Activated naive CD4-positive, alpha-beta T cell treated with anti-CD3 and anti-CD28 coated beads, Interleukin-2, amount 50 U/mL, for 24 hours (primary cell): ENCODE data around the gene MGRN1.
A peak's percentile ranks its signal among the peaks of the same experiment; 100 is the strongest.
"Not testable (repeated sequence)": the region's sequence is repeated elsewhere in the genome, so short reads cannot be mapped to it uniquely, and the experiment has no call there.

Source experiments
- H3K27ac Mint-ChIP-seq: one replicate; pipeline ENCODE4 v1.8.0; 2021; ENCODE audit warnings: mild to moderate bottlenecking, mixed read lengths
- H3K27me3 Mint-ChIP-seq: one replicate; pipeline ENCODE4 v1.8.0; 2021; ENCODE audit warnings: mixed read lengths
- H3K36me3 Mint-ChIP-seq: one replicate; pipeline ENCODE4 v1.8.0; 2021; ENCODE audit warnings: mixed read lengths
- H3K4me1 Mint-ChIP-seq: one replicate; pipeline ENCODE4 v1.8.0; 2021; ENCODE audit warnings: mixed read lengths
- H3K4me3 Mint-ChIP-seq: one replicate; pipeline ENCODE4 v1.8.0; 2021; ENCODE audit warnings: mild to moderate bottlenecking, mixed read lengths
- H3K9me3 Mint-ChIP-seq: one replicate; pipeline ENCODE4 v1.8.0; 2021; ENCODE audit warnings: mixed read lengths

Gene MGRN1

GRCh38 chr16:4634768-4635167 is 10.1 kb downstream of the MGRN1 start:
- Mint-ChIP-seq H3K27ac (no peak overlapping the region), H3K27me3 (no peaks in the 10 kb centered on the region), H3K36me3 (peaks cover 6% of the 10 kb centered on the region), H3K9me3 (no peaks in the 10 kb centered on the region), H3K4me3 (no peak overlapping the region), H3K4me1 (peaks cover 21% of the 10 kb centered on the region)

GRCh38 chr16:4636196-4636595 is 11.6 kb downstream of the MGRN1 start:
- Mint-ChIP-seq H3K4me3 (no peak overlapping the region), H3K9me3 (no peaks in the 10 kb centered on the region), H3K4me1 (peaks cover 29% of the 10 kb centered on the region), H3K27me3 (no peaks in the 10 kb centered on the region), H3K27ac (no peak overlapping the region), H3K36me3 (peaks cover 3% of the 10 kb centered on the region)

GRCh38 chr16:4637501-4638166 is 13.0 kb downstream of the MGRN1 start:
- Mint-ChIP-seq H3K27me3 (no peaks in the 10 kb centered on the region), H3K9me3 (no peaks in the 10 kb centered on the region), H3K4me1 (peaks cover 26% of the 10 kb centered on the region), H3K4me3 (no peak overlapping the region), H3K27ac (peak overlapping the region; percentile 46), H3K36me3 (no peaks in the 10 kb centered on the region)

- H3K36me3 Mint-ChIP-seq, result no peaks in the 10 kb centered on the region
- no peaks in the 10 kb centered on the region for H3K27me3 Mint-ChIP-seq
- no peak overlapping the region for H3K4me3 Mint-ChIP-seq
- no peak overlapping the region for H3K27ac Mint-ChIP-seq
- H3K4me1 Mint-ChIP-seq, result peaks cover 22% of the 10 kb centered on the region
- H3K9me3 Mint-ChIP-seq, result no peaks in the 10 kb centered on the region
Observed at GRCh38 chr16:4639899-4640509, 15.4 kb downstream of the MGRN1 start.

- H3K4me1 Mint-ChIP-seq, result peaks cover 28% of the 10 kb centered on the region
- no peaks in the 10 kb centered on the region for H3K9me3 Mint-ChIP-seq
- H3K27ac Mint-ChIP-seq, result no peak overlapping the region
- H3K36me3 Mint-ChIP-seq, result no peaks in the 10 kb centered on the region
- H3K27me3 Mint-ChIP-seq, result no peaks in the 10 kb centered on the region
- H3K4me3 Mint-ChIP-seq, result peak overlapping the region; percentile 23
Observed at GRCh38 chr16:4640572-4641305, 16.1 kb downstream of the MGRN1 start.

- H3K4me1 Mint-ChIP-seq, result peaks cover 32% of the 10 kb centered on the region
- H3K9me3 Mint-ChIP-seq, result no peaks in the 10 kb centered on the region
- no peaks in the 10 kb centered on the region for H3K27me3 Mint-ChIP-seq
- H3K4me3 Mint-ChIP-seq, result peak overlapping the region; percentile 23
- peak overlapping the region; percentile 35 for H3K27ac Mint-ChIP-seq
- H3K36me3 Mint-ChIP-seq, result no peaks in the 10 kb centered on the region
Observed at GRCh38 chr16:4641306-4641687, 16.7 kb downstream of the MGRN1 start.

- no peak overlapping the region for H3K4me3 Mint-ChIP-seq
- H3K4me1 Mint-ChIP-seq, result peaks cover 37% of the 10 kb centered on the region
- no peak overlapping the region for H3K27ac Mint-ChIP-seq
- H3K36me3 Mint-ChIP-seq, result no peaks in the 10 kb centered on the region
- no peaks in the 10 kb centered on the region for H3K9me3 Mint-ChIP-seq
- H3K27me3 Mint-ChIP-seq, result no peaks in the 10 kb centered on the region
Observed at GRCh38 chr16:4641895-4642294, 17.3 kb downstream of the MGRN1 start.

- peaks cover 2% of the 10 kb centered on the region for H3K36me3 Mint-ChIP-seq
- H3K4me3 Mint-ChIP-seq, result no peak overlapping the region
- H3K27me3 Mint-ChIP-seq, result no peaks in the 10 kb centered on the region
- H3K27ac Mint-ChIP-seq, result peak overlapping the region; percentile 51
- H3K9me3 Mint-ChIP-seq, result no peaks in the 10 kb centered on the region
- peaks cover 41% of the 10 kb centered on the region for H3K4me1 Mint-ChIP-seq
Observed at GRCh38 chr16:4646773-4647643, 22.4 kb downstream of the MGRN1 start.

- Mint-ChIP-seq H3K4me3 (no peak overlapping the region), H3K27ac (peak overlapping the region; percentile 51), H3K36me3 (peaks cover 2% of the 10 kb centered on the region), H3K27me3 (no peaks in the 10 kb centered on the region), H3K4me1 (peaks cover 41% of the 10 kb centered on the region), H3K9me3 (no peaks in the 10 kb centered on the region)
Observed at GRCh38 chr16:4647644-4647980, 23.0 kb downstream of the MGRN1 start.

- peaks cover 4% of the 10 kb centered on the region for H3K36me3 Mint-ChIP-seq
- H3K4me1 Mint-ChIP-seq, result peaks cover 41% of the 10 kb centered on the region
- H3K27me3 Mint-ChIP-seq, result no peaks in the 10 kb centered on the region
- H3K27ac Mint-ChIP-seq, result no peak overlapping the region
- H3K4me3 Mint-ChIP-seq, result no peak overlapping the region
- no peaks in the 10 kb centered on the region for H3K9me3 Mint-ChIP-seq
Observed at GRCh38 chr16:4648917-4649316, 24.3 kb downstream of the MGRN1 start.

- no peaks in the 10 kb centered on the region for H3K9me3 Mint-ChIP-seq
- H3K4me3 Mint-ChIP-seq, result no peak overlapping the region
- H3K27ac Mint-ChIP-seq, result no peak overlapping the region
- no peaks in the 10 kb centered on the region for H3K27me3 Mint-ChIP-seq
- peaks cover 4% of the 10 kb centered on the region for H3K36me3 Mint-ChIP-seq
- H3K4me1 Mint-ChIP-seq, result peaks cover 41% of the 10 kb centered on the region
Observed at GRCh38 chr16:4649744-4650442, 25.3 kb downstream of the MGRN1 start.

- H3K27ac Mint-ChIP-seq, H3K36me3 Mint-ChIP-seq, H3K4me3 Mint-ChIP-seq, H3K27me3 Mint-ChIP-seq, H3K9me3 Mint-ChIP-seq: not testable (repeated sequence)
- H3K4me1 Mint-ChIP-seq, result peaks cover 37% of the 10 kb centered on the region
Observed at GRCh38 chr16:4650443-4651074, 25.9 kb downstream of the MGRN1 start.

- peaks cover 27% of the 10 kb centered on the region for H3K4me1 Mint-ChIP-seq
- peaks cover 4% of the 10 kb centered on the region for H3K36me3 Mint-ChIP-seq
- H3K9me3 Mint-ChIP-seq, result no peaks in the 10 kb centered on the region
- H3K27ac Mint-ChIP-seq, result no peak overlapping the region
- no peaks in the 10 kb centered on the region for H3K27me3 Mint-ChIP-seq
- no peak overlapping the region for H3K4me3 Mint-ChIP-seq
Observed at GRCh38 chr16:4651827-4652226, 27.2 kb downstream of the MGRN1 start.

GRCh38 chr16:4652561-4652960 is 27.9 kb downstream of the MGRN1 start:
- no peaks in the 10 kb centered on the region for H3K27me3 Mint-ChIP-seq
- H3K9me3 Mint-ChIP-seq, result no peaks in the 10 kb centered on the region
- no peak overlapping the region for H3K27ac Mint-ChIP-seq
- H3K36me3 Mint-ChIP-seq, result peaks cover 4% of the 10 kb centered on the region
- H3K4me1 Mint-ChIP-seq, result peaks cover 19% of the 10 kb centered on the region
- H3K4me3 Mint-ChIP-seq, result no peak overlapping the region
